EH (cell line): ENCODE results near the gene FGF13.

Experiments
- DNase-seq: peaks from one replicate; pipeline ENCODE4 v3.0.0-alpha.2; 2015; ENCODE audit warnings: low read depth

FGF13 gene

GRCh38 chrX:138664016-138664415 is 47.5 kb downstream of the FGF13 start:
- no peak for DNase-seq

GRCh38 chrX:138651494-138651893 is 60.0 kb downstream of the FGF13 start:
- DNase-seq, result no peak

- no peak for DNase-seq
Observed at GRCh38 chrX:138648568-138648967, 62.9 kb downstream of the FGF13 start.

GRCh38 chrX:138638996-138639395 is 72.5 kb downstream of the FGF13 start:
- DNase-seq, result no peak
